DOHH2 (cell line): ENCODE measurements around the gene ZBTB43.

Experiments used
- EZH2phosphoT487 ChIP-seq: fragments of 200-600 bp; sonication (generic); IDR thresholded peaks from 2 replicates; pipeline ENCODE4 v1.6.1; 2017; ENCODE audit warnings: borderline replicate concordance, mild to moderate bottlenecking, antibody characterized with exemption, low read length, moderate library complexity, mixed read lengths
- TF ChIP-seq, protein P1 (sequence below): fragments of 200-600 bp; sonication (generic); IDR thresholded peaks from one replicate; pipeline ENCODE4 v1.5.1; 2014; ENCODE audit warnings: antibody characterized with exemption, mild to moderate bottlenecking, low read depth, low read length; ENCODE audit not compliant: poor library complexity, severe bottlenecking

DNA sequence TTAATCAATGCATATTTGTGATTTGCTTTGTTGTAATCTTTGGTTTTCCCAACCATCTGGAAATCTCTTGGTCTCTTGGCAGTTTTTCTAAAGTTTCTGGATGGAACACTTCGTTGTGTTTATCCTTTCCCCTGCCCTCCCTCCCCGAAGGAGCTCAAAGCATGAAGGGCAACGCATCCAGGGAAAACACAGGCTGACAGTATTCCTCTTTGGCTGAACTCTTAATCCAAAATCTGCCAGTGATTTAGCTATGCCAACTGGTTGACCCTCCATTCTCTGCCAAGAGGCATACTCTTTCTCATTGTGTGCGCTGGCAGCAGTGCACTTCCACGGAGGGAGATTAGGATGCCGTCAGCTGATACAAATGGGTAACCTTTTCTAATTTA lies 76.1 kb downstream of the ZBTB43 start:
- TF ChIP-seq, protein P1, sequence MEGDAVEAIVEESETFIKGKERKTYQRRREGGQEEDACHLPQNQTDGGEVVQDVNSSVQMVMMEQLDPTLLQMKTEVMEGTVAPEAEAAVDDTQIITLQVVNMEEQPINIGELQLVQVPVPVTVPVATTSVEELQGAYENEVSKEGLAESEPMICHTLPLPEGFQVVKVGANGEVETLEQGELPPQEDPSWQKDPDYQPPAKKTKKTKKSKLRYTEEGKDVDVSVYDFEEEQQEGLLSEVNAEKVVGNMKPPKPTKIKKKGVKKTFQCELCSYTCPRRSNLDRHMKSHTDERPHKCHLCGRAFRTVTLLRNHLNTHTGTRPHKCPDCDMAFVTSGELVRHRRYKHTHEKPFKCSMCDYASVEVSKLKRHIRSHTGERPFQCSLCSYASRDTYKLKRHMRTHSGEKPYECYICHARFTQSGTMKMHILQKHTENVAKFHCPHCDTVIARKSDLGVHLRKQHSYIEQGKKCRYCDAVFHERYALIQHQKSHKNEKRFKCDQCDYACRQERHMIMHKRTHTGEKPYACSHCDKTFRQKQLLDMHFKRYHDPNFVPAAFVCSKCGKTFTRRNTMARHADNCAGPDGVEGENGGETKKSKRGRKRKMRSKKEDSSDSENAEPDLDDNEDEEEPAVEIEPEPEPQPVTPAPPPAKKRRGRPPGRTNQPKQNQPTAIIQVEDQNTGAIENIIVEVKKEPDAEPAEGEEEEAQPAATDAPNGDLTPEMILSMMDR, result no peak
- no peak for TF ChIP-seq EZH2phosphoT487
